GM21723 (cell line): ENCODE results near the gene CTSG.
"Not testable (repeated sequence)": the region's sequence is repeated elsewhere in the genome, so short reads cannot be mapped to it uniquely, and the experiment has no call there.

Experiments used
- ATAC-seq: cut with Tn5 transposase; IDR thresholded peaks from one replicate; pipeline ENCODE4 v1.9.1; 2021; ENCODE audit warnings: mild to moderate bottlenecking, moderate library complexity; ENCODE audit not compliant: unreplicated experiment

CTSG gene, protein sequence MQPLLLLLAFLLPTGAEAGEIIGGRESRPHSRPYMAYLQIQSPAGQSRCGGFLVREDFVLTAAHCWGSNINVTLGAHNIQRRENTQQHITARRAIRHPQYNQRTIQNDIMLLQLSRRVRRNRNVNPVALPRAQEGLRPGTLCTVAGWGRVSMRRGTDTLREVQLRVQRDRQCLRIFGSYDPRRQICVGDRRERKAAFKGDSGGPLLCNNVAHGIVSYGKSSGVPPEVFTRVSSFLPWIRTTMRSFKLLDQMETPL

DNA sequence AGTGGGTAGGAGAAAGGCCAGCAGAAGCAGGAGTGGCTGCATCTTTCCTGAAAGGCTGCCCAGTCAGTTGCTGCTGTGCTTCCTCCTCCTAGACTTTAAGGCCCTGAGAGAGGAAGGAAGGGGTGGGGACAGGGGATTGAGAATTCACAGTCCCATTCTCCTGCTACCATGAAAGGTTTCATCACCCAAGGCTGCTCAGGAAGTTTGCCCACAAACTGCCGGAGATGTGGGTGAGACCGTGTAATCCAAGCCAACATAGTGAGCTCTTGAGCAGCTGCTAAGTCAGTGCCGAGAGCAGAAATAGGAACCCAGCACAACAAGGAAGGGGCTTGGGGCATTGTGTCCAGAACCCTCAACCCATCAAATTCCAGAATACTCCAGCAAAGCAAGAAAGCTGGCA lies at the start of gene CTSG:
Gene CTSG (minus strand): TSS at position 69 of the 400 bp plus-strand sequence. CDS start 27 bp downstream, at position 42.
- ATAC-seq: no peak

DNA sequence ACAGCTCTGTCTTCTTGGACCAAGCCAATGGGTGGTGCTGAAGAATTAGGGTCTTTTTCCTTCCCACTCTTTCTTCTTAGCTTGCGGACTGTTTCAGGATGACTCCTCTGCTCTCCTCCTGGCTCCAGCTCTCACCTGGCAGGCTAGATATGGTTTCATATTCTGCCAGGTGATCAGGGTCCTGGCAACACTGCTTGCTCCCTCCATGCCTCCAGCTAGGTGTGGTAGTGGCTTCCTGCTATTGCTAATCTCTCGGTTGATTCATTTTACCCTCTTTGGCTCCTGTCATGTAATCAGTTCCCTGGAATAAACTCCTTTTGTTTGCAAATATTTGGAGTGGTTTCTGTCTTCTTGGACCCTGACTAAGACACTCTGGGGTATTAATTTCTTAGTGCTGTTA lies 37.7 kb upstream of the CTSG start:
- no peak for ATAC-seq

DNA sequence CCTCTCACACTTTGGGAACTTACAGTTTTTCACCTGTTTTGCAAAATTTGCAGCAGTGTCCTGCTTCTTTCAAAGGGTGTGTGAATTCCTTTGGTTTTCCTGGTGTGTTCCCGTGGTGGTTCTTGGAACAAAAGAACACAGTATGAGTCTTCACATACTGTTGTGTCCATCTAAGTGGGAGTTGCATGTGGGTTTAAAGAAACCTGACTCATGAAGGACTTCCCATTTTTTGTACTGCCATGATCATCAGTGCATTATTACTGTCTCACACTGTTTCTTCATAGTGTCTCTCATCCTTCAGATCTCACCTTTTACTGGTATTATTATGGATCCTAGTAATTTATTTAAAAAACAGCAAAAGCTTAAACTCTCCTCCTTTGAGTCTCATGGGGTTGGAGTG lies 37.2 kb upstream of the CTSG start:
- no peak for ATAC-seq

DNA sequence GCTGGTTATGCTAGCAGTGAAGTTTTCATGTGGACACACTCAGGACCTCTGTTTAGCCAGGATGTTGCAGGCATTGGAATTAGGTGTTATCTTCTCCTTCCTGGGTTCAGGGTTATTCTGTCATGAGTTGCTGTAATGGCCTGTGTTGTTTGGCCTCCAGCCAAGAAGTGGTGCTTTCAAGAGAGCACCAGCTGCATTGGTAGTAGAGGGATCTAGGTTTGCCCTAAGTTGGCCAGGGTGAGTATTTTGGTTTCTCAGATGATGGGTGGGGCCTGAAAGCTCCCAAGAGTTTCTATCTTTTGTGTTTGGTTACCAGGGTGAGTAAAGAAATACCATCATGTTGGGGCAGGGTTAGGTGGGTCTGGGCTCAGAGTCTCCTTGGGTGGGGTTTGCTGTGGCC lies 36.1 kb upstream of the CTSG start:
- no peak for ATAC-seq

DNA sequence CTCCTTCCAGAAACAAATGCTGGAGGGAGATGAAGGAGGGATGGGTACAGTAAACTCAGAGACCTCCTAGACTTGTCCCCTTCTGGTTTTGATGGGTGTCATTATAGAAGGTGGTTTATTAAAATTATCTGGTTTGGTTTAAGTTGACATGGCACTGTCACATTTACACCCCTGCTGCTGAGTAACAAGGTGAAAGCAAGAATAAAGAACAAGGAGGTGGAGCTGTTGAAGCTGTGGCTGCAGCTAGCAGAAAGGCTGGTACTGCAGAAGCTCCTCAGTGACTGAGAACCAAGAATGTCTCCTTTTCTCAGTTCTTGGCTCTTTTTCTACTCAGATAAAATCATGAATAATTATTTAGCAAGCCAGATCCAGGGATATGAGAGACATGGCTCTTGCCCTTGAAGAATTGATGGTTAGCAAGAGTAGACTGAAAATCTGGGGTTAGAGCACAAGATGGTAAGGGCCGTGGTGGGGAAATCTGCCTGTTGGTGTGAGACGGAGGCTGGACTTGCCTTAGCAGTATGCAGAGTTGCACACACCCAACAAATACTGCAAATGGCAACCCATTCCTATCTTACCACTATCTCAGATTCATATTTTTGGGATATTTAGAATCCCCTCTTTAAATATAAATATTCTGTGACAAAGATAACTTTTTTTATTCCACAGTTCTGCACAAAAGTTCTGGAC lies 33.8 kb upstream of the CTSG start, which contains the start of gene GZMH:
Gene GZMH (minus strand): TSS at position 31 of the 690 bp plus-strand sequence. CDS start 72 bp downstream, outside the sequence.
- no peak for ATAC-seq

DNA sequence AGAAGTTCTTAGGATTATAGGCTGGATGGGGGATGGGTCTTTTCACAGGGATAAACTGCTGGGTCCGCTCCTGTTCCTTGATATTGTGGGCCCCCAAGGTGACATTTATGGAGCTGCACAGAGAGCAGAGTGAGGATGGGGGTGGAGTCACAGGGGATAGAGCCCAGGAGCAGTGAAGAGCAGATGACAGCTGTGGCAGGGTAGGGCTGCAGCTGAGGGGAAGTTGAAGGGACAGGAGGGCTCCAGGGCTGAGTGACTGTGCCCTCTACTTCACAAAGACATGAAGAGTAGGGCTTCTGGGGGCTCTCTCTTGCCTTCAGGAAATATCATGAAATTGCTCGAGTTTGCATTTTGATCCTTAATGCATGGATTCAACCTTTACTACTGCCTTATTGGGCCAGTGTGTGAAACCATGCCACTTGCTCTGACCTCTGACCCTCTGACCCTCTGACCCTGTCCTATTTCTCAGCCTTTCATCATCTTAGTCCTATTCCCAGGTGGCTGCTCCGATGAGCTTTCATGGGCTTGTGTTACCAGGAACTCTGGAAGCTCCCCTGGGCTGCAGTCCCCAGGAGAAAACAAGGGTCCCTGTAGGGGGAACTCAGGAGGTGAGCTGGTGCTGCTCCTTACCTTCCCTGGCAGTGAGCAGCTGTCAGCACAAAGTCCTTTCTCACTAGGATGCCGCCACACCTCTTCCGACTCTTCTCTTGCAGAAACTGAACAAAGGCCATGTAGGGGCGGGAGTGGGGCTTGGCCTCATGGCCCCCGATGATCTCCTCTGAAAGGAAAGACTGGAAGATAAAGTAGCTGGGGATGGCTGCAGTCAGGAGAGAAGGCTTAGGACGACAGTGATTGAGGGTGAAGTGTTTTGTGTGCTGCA lies 31.8 kb upstream of the CTSG start:
- no peak for ATAC-seq

DNA sequence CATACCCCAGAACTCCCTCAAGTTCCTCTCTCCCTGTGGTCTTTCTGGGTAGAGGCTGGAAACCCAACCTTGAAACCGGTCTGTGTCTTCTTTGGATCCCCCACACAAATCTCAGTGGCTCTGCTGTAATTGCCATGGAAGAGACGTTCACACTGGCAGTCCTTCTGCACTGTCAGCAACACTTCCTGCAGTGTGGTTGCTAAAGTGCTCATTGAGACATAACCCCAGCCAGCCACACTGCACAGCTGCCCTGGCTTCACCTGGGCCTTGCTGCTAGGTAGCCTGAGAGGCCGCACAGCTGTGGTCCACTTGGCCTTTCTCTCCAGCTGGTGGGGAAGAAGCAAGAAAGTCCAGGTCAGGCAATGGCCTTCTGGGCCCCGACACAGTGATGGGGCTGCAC lies 31.0 kb upstream of the CTSG start:
- ATAC-seq: no peak

DNA sequence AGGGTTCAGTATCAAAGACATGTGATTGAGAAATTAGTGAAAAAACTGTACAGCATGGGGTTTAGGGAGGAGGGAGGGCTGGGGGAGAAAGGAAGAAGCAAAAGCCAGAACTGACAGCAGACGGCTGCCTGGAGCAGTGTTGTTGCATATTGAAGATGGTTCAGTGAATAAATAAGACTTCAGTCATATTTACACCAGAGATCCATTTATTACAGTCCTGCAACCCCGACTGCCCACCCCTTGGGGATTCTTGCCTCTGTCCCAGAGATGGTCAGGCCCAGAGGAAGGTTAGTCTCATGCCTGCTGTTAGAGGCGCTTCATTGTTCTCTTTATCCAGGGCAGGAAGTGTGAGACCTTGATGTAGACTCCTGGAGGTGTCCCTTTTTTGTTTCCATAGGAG lies 30.2 kb upstream of the CTSG start:
- no peak for ATAC-seq

DNA sequence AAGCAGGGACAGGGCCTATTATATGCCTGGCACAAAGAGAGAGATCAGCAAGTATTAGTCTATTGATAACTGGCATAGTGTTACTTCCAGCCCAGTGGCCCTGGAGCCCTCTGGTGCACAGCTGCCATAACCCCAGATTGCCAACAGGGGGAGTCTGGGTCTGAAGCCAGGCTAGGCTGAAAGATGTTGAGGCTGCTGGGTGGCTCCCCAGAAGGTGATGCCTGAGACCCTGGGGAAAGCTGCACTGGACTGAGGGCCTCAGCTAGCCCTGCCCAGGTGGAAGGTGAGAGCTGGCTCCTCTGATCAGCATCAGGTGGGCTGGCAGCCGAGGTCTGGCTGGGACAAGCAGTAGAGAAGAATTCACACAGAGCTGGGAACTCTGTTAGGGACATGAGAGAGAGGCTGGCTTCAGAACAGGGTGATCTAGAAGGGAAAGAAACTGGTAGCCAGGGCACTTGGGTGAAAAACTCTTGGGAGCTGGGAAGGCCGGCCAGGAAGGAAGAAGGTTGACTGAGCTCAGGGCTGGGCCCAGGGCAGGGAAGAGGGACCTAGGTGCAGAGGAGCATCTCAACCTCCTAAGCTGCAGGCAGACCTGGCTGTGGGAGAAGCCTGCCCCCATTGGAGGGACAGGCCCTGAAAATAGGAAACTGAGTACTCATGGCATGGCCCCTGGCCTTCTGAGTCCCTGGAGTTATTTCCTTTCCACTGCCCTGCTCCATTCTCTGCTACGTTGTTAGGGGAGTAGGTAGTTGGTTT lies 29.6 kb upstream of the CTSG start:
- peak; percentile 92 for ATAC-seq

DNA sequence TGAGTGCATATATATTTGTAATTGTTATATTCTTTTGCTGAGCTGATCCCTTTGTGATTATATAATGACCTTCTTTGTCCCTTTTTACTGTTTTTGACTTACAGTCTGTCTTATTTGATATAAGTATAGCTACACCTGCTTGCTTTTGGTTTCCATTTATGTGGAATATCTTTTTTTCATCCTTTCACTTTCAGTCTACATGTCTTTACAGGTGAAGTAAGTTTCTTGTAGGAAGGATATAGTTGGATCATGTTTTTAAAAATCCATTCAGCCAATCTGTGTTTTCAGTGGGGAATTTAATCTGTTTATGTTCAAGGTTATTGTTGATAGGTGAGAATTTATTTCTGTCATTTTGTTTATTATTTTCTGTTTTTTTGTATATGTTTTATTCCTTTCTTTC lies 21.4 kb upstream of the CTSG start:
- no peak for ATAC-seq

DNA sequence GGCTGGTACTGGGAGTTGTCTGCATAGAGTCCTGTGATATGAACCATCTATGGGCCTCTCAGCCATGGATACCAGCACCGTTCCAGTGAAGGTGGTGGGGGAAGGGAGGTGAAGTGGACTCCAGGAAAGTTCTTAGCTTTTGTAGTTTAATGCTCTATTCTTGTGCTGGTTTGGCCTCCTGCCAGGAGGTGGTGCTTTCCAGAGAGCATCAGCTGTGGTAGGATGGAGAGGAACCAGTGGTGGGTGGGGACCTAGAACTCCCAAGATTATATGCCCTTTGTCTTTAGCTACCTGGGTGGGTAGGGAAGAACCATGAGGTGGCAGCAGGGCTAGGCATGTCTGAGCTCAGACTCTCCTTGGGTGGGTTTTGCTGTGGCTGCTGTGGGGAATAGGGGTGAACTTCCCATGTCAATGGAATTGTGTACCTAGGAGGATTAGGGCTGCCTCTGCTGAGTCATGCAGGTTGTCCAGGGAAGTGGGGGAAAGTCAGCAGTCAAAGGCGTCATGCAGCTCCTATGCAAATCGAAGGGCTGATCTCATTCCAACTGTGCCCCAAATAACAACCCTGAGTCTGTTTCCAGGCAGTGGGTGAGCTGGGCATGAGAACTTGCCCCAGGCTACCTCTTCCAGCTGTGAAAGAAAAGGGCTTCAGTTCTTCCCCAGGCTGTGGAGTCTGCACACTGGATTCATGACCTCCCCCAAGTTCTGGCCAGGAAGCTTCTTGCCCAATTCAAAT lies 19.2 kb upstream of the CTSG start:
- ATAC-seq: no peak

DNA sequence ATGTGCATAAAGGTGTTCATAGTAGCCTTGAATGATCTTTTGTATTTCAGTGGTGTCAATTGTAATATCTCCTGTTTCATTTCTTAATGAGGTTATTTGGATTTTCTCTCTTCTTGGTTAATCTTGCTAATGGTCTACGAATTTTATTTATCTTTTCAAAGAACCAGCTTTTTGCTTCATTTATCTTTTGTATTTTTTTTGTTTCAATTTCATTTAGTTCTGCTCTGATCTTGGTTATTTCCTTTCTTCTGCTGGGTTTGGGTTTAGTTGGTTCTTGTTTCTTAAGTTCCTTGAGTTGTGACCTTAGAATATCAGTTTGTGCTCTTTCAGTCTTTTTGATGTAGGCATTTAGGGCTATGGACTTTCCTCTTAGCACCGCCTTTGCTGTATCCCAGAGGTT lies 15.0 kb upstream of the CTSG start:
- not testable (repeated sequence) for ATAC-seq

DNA sequence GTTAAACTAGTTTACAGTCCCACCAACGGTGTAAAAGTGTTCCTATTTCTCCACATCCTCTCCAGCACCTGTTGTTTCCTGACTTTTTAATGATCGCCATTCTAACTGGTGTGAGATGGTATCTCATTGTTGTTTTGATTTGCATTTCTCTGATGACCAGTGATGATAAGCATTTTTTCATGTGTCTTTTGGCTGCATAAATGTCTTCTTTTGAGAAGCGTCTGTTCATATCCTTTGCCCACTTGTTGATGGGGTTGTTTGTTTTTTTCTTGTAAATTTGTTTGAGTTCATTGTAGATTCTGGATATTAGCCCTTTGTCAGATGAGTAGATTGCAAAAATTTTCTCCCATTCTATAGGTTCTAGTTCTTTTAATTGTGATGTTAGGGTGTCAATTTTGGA lies 8.4 kb upstream of the CTSG start:
- ATAC-seq: not testable (repeated sequence)

DNA sequence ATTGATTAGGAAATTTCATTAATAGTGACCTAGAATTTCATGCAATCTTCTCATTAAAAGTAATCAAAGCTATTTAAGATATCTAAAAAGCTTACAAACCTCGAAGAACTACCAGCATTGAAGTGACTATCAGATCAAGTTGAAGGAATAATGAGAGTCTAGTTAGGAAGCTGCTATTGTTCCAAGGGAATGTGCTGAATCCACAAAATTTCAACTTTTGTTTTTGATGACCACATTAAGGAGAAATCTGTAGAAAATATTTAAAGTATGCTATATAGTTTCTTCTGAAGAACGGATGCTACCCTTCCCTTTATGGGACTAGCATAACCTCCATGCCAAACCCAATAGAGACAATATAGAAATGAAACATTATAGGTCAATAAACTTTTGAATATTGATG lies 2.5 kb upstream of the CTSG start:
- ATAC-seq: no peak

DNA sequence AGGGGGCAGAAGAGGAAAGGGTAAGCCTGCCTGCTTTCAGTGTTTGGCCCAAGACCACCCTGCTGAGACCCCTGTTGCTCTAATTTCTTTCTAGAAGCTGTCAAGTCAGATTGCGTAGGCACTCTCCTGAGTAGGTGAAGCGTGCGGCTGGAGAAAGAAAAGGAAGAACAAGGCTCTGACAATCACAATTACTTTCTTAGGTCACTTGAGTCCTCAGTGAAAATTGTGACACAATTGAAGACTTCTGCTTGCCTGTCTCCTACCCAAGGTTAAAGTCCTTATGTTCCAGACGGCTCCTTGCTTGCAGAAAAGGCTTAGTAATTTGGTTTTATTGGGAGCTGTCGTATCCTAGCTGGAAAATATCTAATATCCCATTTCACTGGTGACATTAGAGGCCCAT lies 721 bp upstream of the CTSG start:
- ATAC-seq: no peak

DNA sequence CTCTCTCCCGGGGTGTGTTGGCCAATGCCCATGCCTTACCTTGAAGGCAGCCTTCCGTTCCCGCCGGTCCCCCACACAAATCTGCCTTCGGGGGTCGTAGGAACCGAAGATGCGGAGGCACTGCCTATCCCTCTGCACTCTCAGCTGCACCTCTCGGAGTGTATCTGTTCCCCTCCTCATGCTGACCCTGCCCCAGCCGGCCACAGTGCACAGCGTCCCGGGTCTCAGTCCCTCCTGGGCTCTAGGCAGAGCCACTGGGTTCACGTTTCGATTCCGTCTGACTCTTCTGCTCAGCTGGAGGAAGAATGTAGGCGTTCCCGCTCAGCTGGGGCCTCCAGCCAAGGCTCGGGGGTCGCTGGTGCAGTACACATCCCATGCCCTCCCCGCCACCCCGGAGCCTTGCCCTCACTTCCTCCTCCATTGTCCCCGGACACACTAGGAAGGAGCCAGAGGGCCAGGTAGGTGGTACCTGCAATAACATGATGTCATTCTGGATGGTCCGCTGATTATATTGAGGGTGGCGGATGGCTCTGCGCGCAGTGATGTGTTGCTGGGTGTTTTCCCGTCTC lies 1.8 kb downstream of the CTSG start:
- no peak for ATAC-seq

DNA sequence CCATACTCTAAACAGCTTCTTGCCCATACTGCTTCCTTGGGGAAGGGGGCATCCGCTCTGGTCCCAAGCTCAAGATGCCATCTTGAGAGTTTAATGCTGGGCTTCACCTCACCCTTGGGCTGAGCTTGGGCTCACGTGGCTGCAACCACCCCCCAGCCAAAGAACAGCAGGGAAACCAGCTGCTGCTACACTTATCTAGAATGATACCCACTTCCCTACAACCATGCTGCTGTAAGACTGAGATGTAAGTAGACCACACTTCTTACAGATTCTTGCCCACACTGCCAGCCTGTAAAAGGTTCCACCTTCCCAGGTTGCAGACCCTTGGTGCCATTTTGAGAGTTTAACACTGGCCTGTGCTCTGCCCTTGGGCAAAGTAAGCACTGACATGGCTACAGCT lies 9.7 kb downstream of the CTSG start:
- ATAC-seq: no peak

DNA sequence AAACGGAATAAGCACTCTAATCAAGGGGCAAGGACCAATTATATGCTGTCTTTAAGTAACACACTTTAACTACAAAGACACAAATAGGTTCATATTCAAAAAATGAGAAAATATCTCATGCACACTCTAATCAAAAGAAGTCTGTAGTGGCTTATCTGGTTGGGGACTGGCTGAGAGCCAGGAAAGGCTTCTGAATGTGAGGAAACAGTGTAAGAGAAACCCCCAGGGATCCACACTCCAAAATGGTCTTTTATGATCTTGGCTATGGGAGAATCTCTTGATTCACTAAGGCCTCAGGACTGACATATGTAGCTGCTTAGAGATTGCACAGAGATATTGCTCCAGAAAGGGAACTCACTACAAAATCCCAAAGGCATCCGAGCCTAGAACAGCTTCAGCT lies 10.3 kb downstream of the CTSG start:
- ATAC-seq: no peak

DNA sequence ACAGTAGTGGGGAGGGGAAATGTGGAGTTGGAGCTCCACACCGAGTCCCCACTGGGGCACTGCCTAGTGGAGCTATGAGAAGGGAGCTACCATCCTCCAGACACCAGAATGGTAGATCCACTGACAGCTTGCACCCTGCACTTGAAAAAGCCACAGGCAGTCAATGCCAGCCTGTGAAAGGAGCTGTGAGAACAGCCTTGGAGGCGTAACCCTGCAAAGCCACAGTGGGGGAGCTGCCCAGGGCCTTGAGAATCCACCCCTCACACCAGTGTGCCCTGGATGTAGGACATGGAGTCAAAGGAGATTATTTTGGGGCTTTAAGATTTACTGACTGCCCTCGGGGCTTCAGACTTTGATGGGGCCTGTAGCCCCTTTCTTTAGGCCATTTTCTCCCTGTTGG lies 12.5 kb downstream of the CTSG start:
- ATAC-seq: no peak

DNA sequence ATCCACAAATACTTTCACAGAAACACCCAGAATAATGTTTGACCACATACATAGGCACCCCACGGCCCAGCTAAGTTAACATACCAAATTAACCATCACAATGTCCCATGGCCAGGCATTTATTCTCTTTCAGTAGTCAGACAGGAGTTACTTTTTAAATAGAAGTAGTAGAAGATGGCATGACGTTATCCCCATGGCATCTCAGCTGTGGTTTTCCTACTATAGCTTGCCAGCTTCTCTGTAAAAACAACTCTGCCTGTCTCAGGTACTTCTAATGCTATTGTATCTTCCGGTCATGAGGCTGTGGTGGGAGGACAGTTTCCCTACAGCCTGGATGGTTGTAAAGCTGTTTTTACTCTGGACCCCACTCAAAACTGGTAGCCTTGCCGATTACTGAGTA lies 19.3 kb downstream of the CTSG start:
- ATAC-seq: no peak
